SH-SY5Y (cell line): Measurements from ENCODE around the gene CEACAM21.

ENCODE experiments used
- GATA2 ChIP-seq: IDR thresholded peaks from 2 replicates; pipeline ENCODE4 v1.6.1; 2011; ENCODE audit warnings: mild to moderate bottlenecking, low read depth, low read length
- GATA3 ChIP-seq: IDR thresholded peaks from 2 replicates; pipeline ENCODE4 v1.6.1; 2011; ENCODE audit warnings: low read depth, mild to moderate bottlenecking, low read length, moderate library complexity

- no peak for TF ChIP-seq GATA3
- TF ChIP-seq GATA2, result no peak
These were observed 10.1 kb downstream of the CEACAM21 start for GRCh38 chr19:41586064-41586463.
